Prostate gland (tissue), 2 donors: ENCODE results near the gene VAV2.

Source experiments
- POLR2A ChIP-seq: fragments of 450-650 bp; IDR thresholded peaks from one replicate; pipeline ENCODE4 v1.6.1; 2016; ENCODE audit warnings: antibody characterized with exemption, mild to moderate bottlenecking
- POLR2AphosphoS5 ChIP-seq: sonication (generic); formaldehyde crosslinking; IDR thresholded peaks from one replicate; pipeline ENCODE4 v1.6.1; 2017; ENCODE audit warnings: antibody characterized with exemption
- TF ChIP-seq, protein P1 (sequence below), 4 experiments: fragments of 200-600 bp in 2 of 4; fragments of 450-650 bp in 2 of 4; sonication (generic) in 2 of 4; IDR thresholded peaks; 1 replicate in 3 of 4; 2 replicates in 1 of 4; pipeline ENCODE4 v1.5.1; 2016 to 2019; ENCODE audit warnings: antibody characterized with exemption in 4 of 4, mild to moderate bottlenecking in 2 of 4, moderate library complexity in 2 of 4

DNA sequence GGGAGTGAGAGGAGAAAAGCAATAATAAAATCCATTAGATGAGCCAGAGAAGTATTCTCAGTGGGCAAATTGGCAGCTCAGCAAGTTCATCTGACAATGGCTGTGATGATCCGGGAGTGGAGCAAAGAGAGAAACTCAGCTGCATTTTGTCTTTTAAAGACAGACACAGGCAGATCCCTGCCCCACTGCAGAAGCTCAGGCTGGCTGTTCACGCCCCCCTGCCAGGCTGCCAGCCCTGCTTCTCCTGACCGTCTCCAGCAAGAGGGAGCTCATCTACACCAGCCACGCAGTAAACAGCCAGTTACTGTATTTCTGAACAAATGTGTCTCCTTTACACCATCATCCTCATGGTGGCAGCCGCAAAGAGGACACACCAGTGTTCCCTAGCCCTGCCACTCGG lies 139.7 kb downstream of the VAV2 start:
- TF ChIP-seq POLR2A (no peak), POLR2AphosphoS5 (no peak)
- TF ChIP-seq, protein P1, sequence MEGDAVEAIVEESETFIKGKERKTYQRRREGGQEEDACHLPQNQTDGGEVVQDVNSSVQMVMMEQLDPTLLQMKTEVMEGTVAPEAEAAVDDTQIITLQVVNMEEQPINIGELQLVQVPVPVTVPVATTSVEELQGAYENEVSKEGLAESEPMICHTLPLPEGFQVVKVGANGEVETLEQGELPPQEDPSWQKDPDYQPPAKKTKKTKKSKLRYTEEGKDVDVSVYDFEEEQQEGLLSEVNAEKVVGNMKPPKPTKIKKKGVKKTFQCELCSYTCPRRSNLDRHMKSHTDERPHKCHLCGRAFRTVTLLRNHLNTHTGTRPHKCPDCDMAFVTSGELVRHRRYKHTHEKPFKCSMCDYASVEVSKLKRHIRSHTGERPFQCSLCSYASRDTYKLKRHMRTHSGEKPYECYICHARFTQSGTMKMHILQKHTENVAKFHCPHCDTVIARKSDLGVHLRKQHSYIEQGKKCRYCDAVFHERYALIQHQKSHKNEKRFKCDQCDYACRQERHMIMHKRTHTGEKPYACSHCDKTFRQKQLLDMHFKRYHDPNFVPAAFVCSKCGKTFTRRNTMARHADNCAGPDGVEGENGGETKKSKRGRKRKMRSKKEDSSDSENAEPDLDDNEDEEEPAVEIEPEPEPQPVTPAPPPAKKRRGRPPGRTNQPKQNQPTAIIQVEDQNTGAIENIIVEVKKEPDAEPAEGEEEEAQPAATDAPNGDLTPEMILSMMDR (IDR thresholded peaks at IDR 0.05) = no peak
